Neuron (in vitro differentiated cells): Measurements from ENCODE around the gene RPL34.
"Not testable (repeated sequence)": the region's sequence is repeated elsewhere in the genome, so short reads cannot be mapped to it uniquely, and the experiment has no call there.

ENCODE experiments used
- H2AFZ ChIP-seq: one replicate; pipeline ENCODE4 v1.6.1; 2013; ENCODE audit warnings: low read depth, mild to moderate bottlenecking, inconsistent platforms, low read length, moderate library complexity
- H3K27me3 ChIP-seq: one replicate; pipeline ENCODE4 v1.6.1; 2013; ENCODE audit warnings: low read length; ENCODE audit not compliant: insufficient read depth
- H3K36me3 ChIP-seq: one replicate; pipeline ENCODE4 v1.6.1; 2013; ENCODE audit warnings: low read length; ENCODE audit not compliant: insufficient read depth
- H3K4me1 ChIP-seq: one replicate; pipeline ENCODE4 v1.6.1; 2013; ENCODE audit warnings: low read length; ENCODE audit not compliant: insufficient read depth
- H3K4me3 ChIP-seq: 2 replicates; pipeline ENCODE4 v1.5.1; 2013; ENCODE audit warnings: mild to moderate bottlenecking, low read length, moderate library complexity
- H3K9me3 ChIP-seq: one replicate; pipeline ENCODE4 v1.6.1; 2013; ENCODE audit warnings: low read length

RPL34 gene

GRCh38 chr4:108620101-108620932 is at the start of gene RPL34:
TSS of gene RPL34 (plus strand) at chr4:108620576. CDS start at chr4:108621960, 1,384 bp downstream.
- peak within 1 kb of the TSS; percentile 85 for H2AFZ ChIP-seq
- peaks cover 18% of the 10 kb centered on the region for H3K4me1 ChIP-seq
- H3K4me3 ChIP-seq, result peak within 1 kb of the TSS; percentile 90
- H3K36me3 ChIP-seq, result peaks cover 37% of the 10 kb centered on the region
- no peaks in the 10 kb centered on the region for H3K9me3 ChIP-seq
- no peaks in the 10 kb centered on the region for H3K27me3 ChIP-seq

DNA sequence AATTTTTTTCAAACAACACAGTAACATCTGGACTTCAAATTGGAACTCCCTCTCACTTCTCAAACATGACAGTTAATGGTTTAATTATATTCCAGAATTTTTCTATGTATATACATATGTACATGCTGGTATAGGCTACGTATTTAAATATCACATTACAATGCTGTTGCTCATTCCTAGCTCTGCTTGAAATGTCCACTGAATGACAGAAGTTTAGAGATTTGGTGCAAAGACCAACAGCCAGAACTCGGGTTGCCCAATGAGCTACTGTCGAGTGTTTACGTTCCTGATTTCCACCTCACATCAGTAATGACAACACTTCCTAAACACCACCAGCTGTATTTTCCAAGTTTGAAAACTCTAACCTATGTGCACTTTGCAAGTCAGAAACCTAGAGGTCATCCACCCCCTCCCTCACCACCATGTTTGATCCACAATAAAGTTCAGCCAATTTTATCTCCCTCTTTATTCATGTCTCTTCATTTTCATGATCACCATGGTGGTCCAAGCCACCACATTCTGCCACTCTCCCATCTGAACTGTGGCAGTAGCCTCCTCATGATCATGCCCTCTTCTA is 49.3 kb upstream of the RPL34 start:
- no peaks in the 10 kb centered on the region for H3K36me3 ChIP-seq
- H3K4me1 ChIP-seq, result peaks cover 2% of the 10 kb centered on the region
- H3K9me3 ChIP-seq, result no peaks in the 10 kb centered on the region
- H2AFZ ChIP-seq, result no peak overlapping the region
- no peak overlapping the region for H3K4me3 ChIP-seq
- H3K27me3 ChIP-seq, result peaks cover 8% of the 10 kb centered on the region

GRCh38 chr4:108574402-108574801 is 46.0 kb upstream of the RPL34 start:
- Histone ChIP-seq H2AFZ (no peak overlapping the region), H3K4me1 (no peaks in the 10 kb centered on the region), H3K27me3 (no peaks in the 10 kb centered on the region)

GRCh38 chr4:108581083-108581482 is 39.3 kb upstream of the RPL34 start:
- Histone ChIP-seq H3K4me3 (no peak overlapping the region), H3K36me3 (no peaks in the 10 kb centered on the region), H3K9me3 (no peaks in the 10 kb centered on the region), H3K4me1 (no peaks in the 10 kb centered on the region), H2AFZ (no peak overlapping the region), H3K27me3 (no peaks in the 10 kb centered on the region)

More at GRCh38 chr4:108574402-108574801, 46.0 kb upstream of the RPL34 start:
- Histone ChIP-seq H3K4me3 (no peak overlapping the region), H3K36me3 (no peaks in the 10 kb centered on the region), H3K9me3 (no peaks in the 10 kb centered on the region)

DNA sequence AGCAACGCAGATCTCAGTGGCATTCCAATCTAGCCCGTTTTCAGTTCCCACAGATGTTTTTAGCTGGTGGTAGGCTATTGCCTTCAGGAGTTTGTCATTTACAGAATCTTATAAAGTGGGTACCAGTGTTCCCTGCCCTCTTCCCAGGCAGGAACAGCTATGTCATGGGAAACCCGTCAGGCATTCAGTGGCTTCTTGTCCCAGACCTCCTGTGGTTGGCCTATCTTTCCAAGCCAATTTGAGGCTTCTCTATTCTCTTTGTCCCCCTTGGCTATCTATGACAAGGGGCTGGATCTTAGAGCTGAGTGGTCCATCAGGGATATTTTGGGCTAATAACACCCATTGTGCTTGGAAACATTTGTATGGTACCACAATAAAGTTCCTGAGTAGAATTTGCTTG is 33.6 kb upstream of the RPL34 start:
- H2AFZ ChIP-seq, result no peak overlapping the region
- no peaks in the 10 kb centered on the region for H3K4me1 ChIP-seq
- no peaks in the 10 kb centered on the region for H3K27me3 ChIP-seq
- no peaks in the 10 kb centered on the region for H3K9me3 ChIP-seq
- no peaks in the 10 kb centered on the region for H3K36me3 ChIP-seq
- H3K4me3 ChIP-seq, result no peak overlapping the region

GRCh38 chr4:108588878-108589277 is 31.5 kb upstream of the RPL34 start:
- Histone ChIP-seq H3K27me3 (no peaks in the 10 kb centered on the region), H3K4me1 (no peaks in the 10 kb centered on the region), H3K36me3 (no peaks in the 10 kb centered on the region), H3K4me3 (no peak overlapping the region), H2AFZ (no peak overlapping the region), H3K9me3 (no peaks in the 10 kb centered on the region)

DNA sequence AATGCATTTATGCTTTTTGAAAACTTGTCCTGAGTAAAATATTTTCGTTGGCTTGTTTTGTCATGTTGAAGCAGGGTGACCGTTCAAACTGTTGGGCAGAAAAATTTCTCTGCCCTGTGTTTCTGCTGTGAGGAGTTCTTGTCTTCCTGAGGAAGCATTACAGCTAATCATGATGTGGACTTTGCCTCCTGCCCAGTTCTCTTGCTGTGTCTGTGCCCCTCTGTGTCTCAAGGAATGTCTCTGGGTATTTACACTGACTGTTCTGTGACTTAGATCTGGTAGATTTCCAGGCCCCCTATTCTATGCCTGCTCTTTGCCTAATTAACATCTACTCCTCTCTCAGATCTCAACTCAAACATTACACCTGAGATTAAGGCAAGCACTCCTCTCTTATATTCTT is 30.4 kb upstream of the RPL34 start:
- Histone ChIP-seq H3K27me3 (no peaks in the 10 kb centered on the region), H2AFZ (no peak overlapping the region), H3K4me3 (no peak overlapping the region), H3K36me3 (no peaks in the 10 kb centered on the region), H3K9me3 (no peaks in the 10 kb centered on the region), H3K4me1 (no peaks in the 10 kb centered on the region)

GRCh38 chr4:108590776-108591175 is 29.6 kb upstream of the RPL34 start:
- no peaks in the 10 kb centered on the region for H3K4me1 ChIP-seq
- no peaks in the 10 kb centered on the region for H3K9me3 ChIP-seq
- no peak overlapping the region for H3K4me3 ChIP-seq
- H3K36me3 ChIP-seq, result no peaks in the 10 kb centered on the region
- no peak overlapping the region for H2AFZ ChIP-seq
- no peaks in the 10 kb centered on the region for H3K27me3 ChIP-seq

DNA sequence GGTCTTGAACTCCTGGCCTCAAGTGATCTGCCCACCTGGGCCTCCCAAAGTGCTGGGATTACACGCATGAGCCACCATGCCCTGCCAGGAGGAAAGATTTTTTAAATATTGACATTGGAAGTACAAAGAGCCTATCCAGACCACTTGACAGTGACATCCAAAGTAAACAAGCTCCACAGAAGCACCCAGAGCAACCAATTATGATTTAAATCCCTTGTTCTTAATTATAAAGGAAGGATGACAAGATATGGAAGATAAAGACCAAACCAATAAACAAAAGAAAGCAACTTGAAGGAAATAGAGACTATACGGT is 27.7 kb upstream of the RPL34 start:
- Histone ChIP-seq H2AFZ (no peak overlapping the region), H3K4me3 (no peak overlapping the region), H3K9me3 (no peaks in the 10 kb centered on the region), H3K27me3 (no peaks in the 10 kb centered on the region), H3K4me1 (no peaks in the 10 kb centered on the region), H3K36me3 (no peaks in the 10 kb centered on the region)

DNA sequence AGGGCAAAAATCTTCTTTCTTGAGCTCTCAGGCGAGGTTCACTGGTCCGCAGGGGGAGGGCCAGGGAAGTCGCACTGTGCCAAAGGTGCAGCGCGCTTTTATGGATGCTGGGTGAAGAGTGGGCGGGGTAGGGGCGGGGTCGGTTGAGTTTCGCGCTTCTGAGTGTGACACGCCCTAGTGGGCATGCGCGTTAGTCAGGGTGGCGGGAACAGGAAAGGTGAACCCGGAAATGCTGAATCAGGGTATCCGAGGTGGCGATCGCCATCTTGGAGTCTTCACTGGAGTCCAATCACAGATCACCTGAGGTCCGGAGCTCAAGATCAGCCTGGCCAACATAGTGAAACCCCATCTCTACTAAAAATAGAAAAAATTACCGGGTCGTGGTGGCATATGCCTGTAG is 26.1 kb upstream of the RPL34 start:
- H3K9me3 ChIP-seq, H3K4me3 ChIP-seq, H3K36me3 ChIP-seq, H2AFZ ChIP-seq, H3K4me1 ChIP-seq, H3K27me3 ChIP-seq: not testable (repeated sequence)

GRCh38 chr4:108596344-108596743 is 24.0 kb upstream of the RPL34 start:
- Histone ChIP-seq H3K9me3 (no peaks in the 10 kb centered on the region), H3K27me3 (no peaks in the 10 kb centered on the region), H3K4me1 (no peaks in the 10 kb centered on the region), H3K36me3 (no peaks in the 10 kb centered on the region), H3K4me3 (no peak overlapping the region), H2AFZ (no peak overlapping the region)

- H3K36me3 ChIP-seq, result no peaks in the 10 kb centered on the region
- H2AFZ ChIP-seq, result no peak overlapping the region
- H3K27me3 ChIP-seq, result no peaks in the 10 kb centered on the region
- no peaks in the 10 kb centered on the region for H3K9me3 ChIP-seq
- no peak overlapping the region for H3K4me3 ChIP-seq
- no peaks in the 10 kb centered on the region for H3K4me1 ChIP-seq
Measured at GRCh38 chr4:108601106-108601505, 19.3 kb upstream of the RPL34 start.

- H3K4me1 ChIP-seq, result no peaks in the 10 kb centered on the region
- no peak overlapping the region for H2AFZ ChIP-seq
- no peak overlapping the region for H3K4me3 ChIP-seq
- H3K27me3 ChIP-seq, result no peaks in the 10 kb centered on the region
- H3K9me3 ChIP-seq, result no peaks in the 10 kb centered on the region
- H3K36me3 ChIP-seq, result no peaks in the 10 kb centered on the region
Measured at GRCh38 chr4:108601532-108601931, 18.8 kb upstream of the RPL34 start.

DNA sequence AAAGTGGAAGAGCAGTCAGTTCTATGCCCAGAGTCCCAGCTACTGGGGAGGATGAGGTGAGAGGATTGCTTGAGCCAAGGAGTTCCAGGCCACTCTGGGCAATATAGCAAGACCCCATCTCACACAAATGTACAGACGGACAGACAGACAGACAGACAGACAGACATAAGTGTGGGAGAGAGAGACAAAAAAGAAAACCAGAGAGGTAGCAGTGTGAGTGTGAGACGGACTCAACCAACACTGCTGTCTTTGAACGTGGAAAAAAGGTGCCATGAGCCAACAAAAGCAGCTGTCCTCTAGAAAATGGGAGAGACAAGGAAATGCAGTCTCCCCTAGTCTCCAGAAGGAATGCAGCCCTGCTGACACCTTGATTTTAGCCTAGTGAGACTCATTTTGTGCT is 18.2 kb upstream of the RPL34 start:
- no peaks in the 10 kb centered on the region for H3K4me1 ChIP-seq
- no peaks in the 10 kb centered on the region for H3K36me3 ChIP-seq
- H2AFZ ChIP-seq, result no peak overlapping the region
- H3K27me3 ChIP-seq, result no peaks in the 10 kb centered on the region
- no peak overlapping the region for H3K4me3 ChIP-seq
- no peaks in the 10 kb centered on the region for H3K9me3 ChIP-seq
